Transverse colon (tissue), 4 donors: ENCODE data around the gene CDC40.

Source experiments
- CTCF ChIP-seq, 5 experiments: fragments of 200-600 bp in 3 of 5; fragments of 450-650 bp in 2 of 5; sonication (generic) in 3 of 5; IDR thresholded peaks; 1 replicate in 2 of 5; 2 replicates in 3 of 5; pipeline ENCODE4 v1.5.1; 2016 to 2017; ENCODE audit warnings: antibody characterized with exemption in 5 of 5, inconsistent platforms in 3 of 5, mild to moderate bottlenecking in 2 of 5, moderate library complexity in 1 of 5
- EP300 ChIP-seq: sonication (generic); formaldehyde crosslinking; IDR thresholded peaks from one replicate; pipeline ENCODE4 v1.6.1; 2017; ENCODE audit warnings: antibody characterized with exemption, low read depth
- POLR2AphosphoS5 ChIP-seq, 3 donors: sonication (generic); formaldehyde crosslinking; IDR thresholded peaks; one replicate each; pipeline ENCODE4 v1.6.1; 2016; ENCODE audit warnings: antibody characterized with exemption in 3 of 3

GRCh38 chr6:110269623-110270022 is 89.4 kb downstream of the CDC40 start:
- TF ChIP-seq CTCF (IDR thresholded peaks at IDR 0.05) (no peak), EP300 (no peak), POLR2AphosphoS5 (IDR thresholded peaks at IDR 0.05) (no peak)
